Putamen (tissue), 1 donor: ENCODE results near the gene KRTCAP2.
"Not testable (repeated sequence)": the region's sequence is repeated elsewhere in the genome, so short reads cannot be mapped to it uniquely, and the experiment has no call there.

Experiments
- DNase-seq: peaks from one replicate; pipeline ENCODE4 v3.0.0-alpha.2; 2016; ENCODE audit warnings: low spot score

KRTCAP2 gene

GRCh38 chr1:155172732-155173477 lies at the start of gene KRTCAP2:
TSS of gene KRTCAP2 (minus strand) at chr1:155173304. CDS start at chr1:155173224, 80 bp downstream.
- DNase-seq: peak; percentile 95

- not testable (repeated sequence) for DNase-seq
Observed at GRCh38 chr1:155220211-155220965, 47.3 kb upstream of the KRTCAP2 start.

DNA sequence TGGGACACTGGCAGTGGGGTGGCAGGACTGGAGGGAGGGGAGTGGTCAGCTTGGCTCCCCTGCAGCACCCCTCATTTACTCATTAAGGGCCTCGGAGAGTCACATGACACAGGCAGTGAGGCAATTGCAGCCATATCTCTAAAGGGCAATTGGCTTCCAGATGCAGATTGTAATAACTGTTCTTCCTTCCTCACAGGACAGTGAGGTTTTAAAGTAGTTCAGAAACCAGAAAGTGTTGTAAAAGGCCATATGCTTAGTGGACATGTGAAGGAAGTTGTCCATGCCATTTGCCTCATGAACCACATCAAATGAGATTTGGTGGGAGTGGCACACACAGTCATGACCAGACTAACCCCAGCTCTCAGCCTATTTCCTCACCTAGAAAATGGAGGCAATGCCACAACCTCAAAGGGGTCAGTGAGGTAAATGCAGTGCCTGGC lies 46.5 kb upstream of the KRTCAP2 start:
- DNase-seq: peak; percentile 71

- peak; percentile 88 for DNase-seq
Observed at GRCh38 chr1:155218854-155219591, 45.9 kb upstream of the KRTCAP2 start.

GRCh38 chr1:155214702-155215101 lies 41.6 kb upstream of the KRTCAP2 start:
- not testable (repeated sequence) for DNase-seq

- not testable (repeated sequence) for DNase-seq
Observed at GRCh38 chr1:155212051-155212440, 38.9 kb upstream of the KRTCAP2 start.

- not testable (repeated sequence) for DNase-seq
Observed at GRCh38 chr1:155211381-155212050, 38.4 kb upstream of the KRTCAP2 start.

DNA sequence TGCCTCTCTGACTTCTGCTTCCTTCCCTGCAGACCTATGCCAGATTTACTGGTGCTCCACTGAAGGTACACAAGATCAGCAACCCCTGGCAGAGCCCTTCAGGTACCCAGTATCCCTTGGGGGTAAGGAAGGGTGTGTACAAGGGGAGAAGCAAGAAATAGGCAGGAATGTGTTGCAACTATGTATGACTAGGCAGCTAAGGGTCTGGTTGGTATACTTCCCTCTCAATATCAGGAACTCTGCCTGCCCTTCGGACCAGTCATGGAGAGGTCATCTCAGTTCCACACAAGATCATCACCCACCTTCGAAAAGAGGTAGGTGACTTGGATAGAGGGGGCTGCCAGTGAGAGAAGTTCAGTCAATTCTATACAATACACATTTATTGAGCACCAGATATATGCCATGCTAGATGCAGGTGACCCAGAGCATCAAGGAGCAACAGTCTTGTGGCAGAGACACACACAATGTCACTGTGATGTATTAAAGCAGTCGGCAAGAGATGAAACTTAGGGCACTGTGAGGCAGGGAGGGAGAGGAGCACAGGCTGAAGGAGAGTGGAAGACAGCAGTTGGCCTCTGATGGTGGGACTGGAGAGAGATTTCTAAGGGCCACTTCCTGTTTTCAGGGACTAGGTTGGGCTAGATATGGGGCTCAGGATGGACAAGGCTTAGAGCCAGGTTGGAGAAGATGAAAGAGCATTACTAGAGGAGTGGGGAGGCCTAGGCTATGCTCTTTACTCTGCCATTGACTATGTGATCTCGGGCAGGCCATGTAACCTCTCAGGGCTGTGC lies 37.4 kb upstream of the KRTCAP2 start:
- no peak for DNase-seq

- no peak for DNase-seq
Observed at GRCh38 chr1:155209312-155209721, 36.2 kb upstream of the KRTCAP2 start.

DNA sequence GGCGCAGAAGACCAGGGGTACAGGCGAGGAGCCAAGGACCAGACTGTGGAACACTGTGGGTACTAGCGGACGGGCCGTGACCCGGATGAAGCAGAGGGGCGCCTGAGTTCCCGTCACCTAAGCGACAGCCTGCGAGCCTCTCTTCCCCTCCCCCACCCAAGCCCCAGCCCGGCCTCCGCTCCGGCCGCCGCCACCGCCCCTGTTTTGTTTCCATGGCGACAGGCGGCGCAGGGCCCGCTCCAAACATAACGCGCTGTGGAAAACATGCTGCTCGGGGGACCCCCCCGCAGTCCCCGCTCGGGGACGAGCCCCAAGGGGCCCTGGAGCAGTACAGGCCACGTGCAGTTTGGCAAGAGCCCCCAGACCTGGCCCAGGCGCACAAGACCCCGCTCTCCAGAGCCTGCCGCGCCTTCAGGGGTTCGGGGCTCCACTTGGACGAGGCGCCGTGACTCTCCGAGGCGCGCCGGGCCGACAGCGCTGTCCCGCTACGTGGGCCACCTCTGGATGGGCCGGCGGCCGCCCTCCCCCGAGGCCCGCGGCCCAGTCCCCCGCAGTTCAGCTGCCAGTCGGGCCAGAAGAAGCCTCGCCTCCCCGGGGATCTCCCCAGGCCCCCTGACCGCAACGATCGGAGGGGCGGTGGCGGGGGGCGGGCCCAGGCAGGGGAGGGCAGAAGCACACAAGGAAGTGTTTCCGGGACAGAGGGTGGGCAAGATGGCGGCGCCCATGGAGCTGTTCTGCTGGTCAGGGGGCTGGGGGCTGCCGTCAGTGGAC lies 35.6 kb upstream of the KRTCAP2 start, which contains the start of gene MTX1:
Gene MTX1, plus strand, starts transcription at position 155 of the 771 bp plus-strand sequence. Its CDS starts 110 bp downstream, at position 265.
- DNase-seq: peak; percentile 84

DNA sequence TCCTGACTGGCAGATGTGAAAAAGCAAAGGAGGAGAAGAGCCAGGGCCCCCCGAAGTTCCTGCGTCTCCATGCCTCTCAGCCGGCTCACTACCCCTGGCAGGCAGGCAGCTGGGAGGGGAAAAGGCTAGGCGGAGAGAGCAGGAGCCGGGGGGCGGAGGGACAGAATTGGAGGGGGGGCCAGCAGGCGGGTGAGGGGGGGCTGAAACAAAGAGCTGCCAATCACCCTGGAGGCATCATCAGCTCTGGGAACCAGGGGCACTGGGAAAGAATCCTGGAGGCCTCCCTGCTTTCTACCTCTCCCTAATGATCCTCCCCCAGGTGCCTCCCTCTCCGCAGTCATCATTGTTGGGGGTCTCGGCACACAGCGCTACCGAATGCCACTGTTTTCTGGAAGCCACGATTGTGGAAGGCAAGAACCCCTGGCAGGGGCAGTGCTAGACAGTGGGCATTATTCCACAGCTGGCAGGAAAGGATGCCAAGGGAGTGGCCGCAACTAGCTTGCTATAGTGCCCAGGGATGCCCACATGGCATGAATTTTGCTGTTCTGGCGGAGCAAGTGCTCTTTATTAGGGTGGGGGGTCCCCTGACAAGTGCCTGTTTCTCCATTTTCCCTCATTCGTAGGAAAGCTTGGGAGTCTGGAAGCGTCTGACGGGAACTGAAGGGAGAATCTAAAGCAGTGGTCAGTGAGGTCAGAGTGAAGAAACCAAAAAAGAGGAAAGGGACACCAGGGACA lies 34.9 kb upstream of the KRTCAP2 start, which contains the start of gene THBS3:
Gene THBS3, minus strand, starts transcription at position 92 of the 735 bp plus-strand sequence. Its CDS starts 21 bp downstream, at position 71.
- DNase-seq: peak; percentile 57

DNA sequence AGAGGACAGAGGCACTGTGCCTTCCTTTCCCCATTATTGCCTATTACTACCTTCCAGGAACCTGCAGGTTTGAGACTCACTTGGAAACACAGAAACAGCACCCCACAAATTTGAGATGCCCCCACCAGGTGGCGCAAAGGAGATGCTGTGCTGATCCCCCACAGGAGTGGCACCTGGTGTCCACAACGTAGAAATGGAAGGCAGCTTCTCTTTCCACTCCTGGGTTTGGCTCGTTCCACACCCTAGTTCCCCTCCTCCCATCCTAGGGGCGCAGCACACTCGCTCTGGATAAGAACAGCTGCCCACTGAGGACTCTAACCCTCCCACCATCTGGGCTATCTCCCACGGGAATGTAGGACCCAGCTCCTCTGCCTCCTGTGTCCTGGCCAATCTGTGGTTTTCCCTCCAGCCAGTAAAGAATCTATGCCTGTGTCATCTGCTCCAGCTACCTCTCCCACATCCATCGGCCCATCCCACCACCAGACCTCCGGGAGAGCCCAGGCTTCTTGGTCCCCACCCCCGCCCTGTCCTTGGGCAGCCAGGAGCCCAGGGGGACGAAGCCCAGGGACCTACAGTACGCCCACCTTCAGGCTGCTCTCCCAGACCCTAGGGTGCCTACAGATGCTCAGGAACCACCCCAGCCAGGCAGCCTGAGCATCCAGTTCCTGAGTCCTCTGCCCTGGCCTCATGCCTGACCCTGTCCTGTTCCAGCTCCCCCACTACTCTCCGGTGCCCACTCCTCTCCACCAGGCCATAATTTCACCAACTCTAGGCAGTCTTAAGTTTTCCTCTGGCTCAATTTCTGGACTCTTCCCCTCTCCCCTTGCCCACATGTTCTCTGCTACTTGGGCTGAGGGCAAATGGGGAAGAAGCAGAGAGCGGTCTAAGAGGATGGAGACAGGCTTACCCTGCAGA lies 34.0 kb upstream of the KRTCAP2 start:
- peak; percentile 70 for DNase-seq

DNA sequence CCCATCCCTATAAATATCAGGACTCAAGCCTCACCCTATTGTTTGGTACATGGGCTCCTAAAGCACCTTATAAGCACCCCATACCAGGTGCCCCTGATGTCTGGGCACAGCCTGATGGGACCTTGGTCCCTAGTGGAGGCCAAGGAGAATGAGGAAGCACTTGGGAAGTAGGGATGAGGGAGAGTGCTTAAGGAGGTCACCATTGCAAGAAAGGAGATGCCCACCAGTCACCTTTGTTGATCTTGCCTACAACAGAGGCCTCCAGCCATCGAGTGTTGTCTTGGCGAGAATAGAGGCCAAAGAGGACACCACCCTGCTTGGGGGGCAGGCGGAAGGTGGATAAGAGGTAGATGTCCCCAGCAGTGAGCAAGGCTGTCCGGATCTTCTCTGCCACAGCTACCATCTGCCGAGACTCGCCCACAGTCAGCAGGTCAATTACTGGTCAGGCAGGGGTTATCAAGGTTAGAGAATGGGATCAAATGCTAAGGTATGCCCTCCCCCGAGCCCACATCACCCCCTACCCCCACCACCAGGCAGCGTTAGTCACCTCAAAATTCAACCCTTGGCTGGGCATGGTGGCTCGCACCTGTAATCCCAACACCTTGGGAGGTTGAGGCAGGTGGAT lies 33.0 kb upstream of the KRTCAP2 start:
- no peak for DNase-seq

DNA sequence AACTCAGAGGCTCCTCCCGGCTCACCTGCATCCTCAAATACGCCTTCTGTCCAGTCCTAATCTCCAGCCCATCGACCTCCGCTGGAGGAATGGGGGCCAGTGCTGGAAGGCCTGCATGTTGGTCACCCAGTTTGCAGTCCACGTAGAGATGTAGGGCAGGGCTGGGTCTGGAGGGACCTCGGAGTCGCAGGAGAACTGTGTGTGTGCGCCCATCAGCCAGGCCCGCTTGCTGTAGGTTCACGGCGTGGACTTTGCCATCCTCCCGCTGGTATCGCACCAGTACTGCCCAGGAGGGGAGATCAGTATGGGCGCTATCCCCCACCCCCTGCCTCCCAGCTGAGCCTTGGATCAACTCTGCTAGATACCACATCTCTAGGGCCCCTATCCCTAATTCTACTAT lies 31.9 kb upstream of the KRTCAP2 start:
- DNase-seq: no peak

- DNase-seq: no peak
Observed at GRCh38 chr1:155202731-155203515, 29.8 kb upstream of the KRTCAP2 start.

GRCh38 chr1:155202198-155202597 lies 29.1 kb upstream of the KRTCAP2 start:
- DNase-seq: no peak

DNA sequence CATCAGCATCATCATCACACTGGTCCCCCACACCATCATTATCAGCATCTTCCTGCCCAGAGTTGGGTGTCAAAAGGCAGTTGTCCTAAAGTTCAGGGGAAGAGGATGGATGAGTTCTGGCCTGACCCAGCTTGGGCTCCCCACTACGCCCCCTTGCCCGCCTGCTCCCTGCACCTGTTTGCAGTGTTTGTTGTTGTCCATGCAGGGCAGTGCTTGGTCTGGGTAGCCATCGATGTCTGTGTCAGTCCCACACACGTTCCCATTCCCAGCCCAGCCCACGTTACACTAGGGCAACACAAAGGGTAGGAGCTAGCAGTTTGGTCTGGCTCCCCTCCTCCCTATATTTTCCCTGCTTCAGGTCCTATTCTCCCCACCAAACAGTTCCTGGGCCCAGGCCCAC lies 27.8 kb upstream of the KRTCAP2 start:
- no peak for DNase-seq
